Astrocyte of the spinal cord (primary cell): Measurements from ENCODE around the gene ZBTB21.

Experiments
- DNase-seq: peaks from one replicate; pipeline ENCODE4 v3.0.0; 2011; ENCODE audit warnings: low read depth, low spot score
- H3K4me3 ChIP-seq: 2 replicates; pipeline ENCODE4 v1.5.1; 2011; ENCODE audit warnings: low read depth, mild to moderate bottlenecking, low read length, moderate library complexity
- in situ Hi-C: cut with HindIII; loops from 2 replicates; pipeline ENCODE4 v1.10.0; 2017; ENCODE audit warnings: low sequenced_read_pairs
- TF ChIP-seq, protein P1 (sequence below): IDR thresholded peaks from 2 replicates; pipeline ENCODE4 v1.5.1; 2012; ENCODE audit warnings: low read depth, mild to moderate bottlenecking, low read length, inconsistent platforms

The ZBTB21 gene

DNA sequence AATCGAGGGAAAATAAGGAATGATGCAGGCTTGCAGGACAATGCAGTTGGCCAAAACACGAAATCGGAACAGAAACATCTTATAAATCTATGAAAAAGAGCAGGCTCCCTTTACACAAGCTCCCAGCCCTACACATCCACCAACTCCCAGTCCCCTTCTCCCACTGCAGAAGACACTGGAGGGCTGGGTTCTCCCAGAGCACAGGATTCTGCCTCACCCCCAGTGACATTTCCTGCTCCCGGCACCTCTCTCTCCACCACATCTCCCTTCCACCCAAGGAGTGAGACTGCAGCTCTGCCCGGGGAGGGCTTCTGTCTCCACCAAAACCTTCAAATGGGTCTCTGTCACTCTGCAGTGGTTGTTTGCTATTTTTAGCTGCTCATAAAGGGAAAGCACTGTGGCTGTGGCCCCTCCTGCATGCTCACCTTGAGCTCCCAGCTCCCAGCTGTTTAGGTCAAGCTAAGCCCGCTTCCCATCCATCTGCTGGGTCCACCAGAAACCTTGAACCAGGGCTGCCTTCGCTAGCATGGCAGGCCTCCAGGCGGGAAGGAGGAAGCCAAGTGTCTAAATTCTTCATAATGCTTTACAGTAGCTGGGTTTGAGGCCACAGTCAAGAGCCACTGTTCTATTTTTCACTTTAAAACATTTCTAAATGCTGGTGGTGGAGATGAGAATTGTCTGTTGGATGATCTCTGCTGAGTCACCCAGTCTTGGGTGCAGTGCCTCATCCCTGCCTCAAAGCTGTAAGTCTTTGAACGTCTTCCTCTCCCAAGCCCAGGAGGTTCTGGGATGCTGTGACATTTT is 53.0 kb downstream of the ZBTB21 start:
- no peak overlapping the region for H3K4me3 ChIP-seq
- in situ Hi-C loops, result no loop called here
- TF ChIP-seq, protein P1, sequence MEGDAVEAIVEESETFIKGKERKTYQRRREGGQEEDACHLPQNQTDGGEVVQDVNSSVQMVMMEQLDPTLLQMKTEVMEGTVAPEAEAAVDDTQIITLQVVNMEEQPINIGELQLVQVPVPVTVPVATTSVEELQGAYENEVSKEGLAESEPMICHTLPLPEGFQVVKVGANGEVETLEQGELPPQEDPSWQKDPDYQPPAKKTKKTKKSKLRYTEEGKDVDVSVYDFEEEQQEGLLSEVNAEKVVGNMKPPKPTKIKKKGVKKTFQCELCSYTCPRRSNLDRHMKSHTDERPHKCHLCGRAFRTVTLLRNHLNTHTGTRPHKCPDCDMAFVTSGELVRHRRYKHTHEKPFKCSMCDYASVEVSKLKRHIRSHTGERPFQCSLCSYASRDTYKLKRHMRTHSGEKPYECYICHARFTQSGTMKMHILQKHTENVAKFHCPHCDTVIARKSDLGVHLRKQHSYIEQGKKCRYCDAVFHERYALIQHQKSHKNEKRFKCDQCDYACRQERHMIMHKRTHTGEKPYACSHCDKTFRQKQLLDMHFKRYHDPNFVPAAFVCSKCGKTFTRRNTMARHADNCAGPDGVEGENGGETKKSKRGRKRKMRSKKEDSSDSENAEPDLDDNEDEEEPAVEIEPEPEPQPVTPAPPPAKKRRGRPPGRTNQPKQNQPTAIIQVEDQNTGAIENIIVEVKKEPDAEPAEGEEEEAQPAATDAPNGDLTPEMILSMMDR, result no peak
- DNase-seq, result peak; percentile 74

DNA sequence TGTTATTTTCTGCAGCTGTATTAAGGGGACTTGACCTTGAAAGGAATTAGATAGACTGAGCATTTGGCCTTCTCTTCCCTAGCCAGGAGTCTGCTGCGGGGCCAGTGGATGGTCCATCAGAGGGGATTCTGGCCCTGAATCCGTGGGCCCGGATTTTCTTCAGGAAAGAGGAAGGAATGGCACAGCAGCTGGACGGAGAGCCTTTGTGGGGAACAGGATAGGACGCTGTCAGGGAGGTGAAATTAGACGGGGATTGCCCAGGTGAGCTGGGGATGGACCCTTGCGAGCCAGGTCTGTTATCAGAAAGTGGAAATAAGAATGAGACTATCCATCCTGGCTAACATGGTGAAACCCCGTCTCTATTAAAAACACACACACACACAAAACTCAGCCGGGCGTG is 54.6 kb downstream of the ZBTB21 start:
- no peak overlapping the region for H3K4me3 ChIP-seq
- TF ChIP-seq, protein P1, result no peak
- in situ Hi-C loops, result no loop called here
- no peak for DNase-seq

DNA sequence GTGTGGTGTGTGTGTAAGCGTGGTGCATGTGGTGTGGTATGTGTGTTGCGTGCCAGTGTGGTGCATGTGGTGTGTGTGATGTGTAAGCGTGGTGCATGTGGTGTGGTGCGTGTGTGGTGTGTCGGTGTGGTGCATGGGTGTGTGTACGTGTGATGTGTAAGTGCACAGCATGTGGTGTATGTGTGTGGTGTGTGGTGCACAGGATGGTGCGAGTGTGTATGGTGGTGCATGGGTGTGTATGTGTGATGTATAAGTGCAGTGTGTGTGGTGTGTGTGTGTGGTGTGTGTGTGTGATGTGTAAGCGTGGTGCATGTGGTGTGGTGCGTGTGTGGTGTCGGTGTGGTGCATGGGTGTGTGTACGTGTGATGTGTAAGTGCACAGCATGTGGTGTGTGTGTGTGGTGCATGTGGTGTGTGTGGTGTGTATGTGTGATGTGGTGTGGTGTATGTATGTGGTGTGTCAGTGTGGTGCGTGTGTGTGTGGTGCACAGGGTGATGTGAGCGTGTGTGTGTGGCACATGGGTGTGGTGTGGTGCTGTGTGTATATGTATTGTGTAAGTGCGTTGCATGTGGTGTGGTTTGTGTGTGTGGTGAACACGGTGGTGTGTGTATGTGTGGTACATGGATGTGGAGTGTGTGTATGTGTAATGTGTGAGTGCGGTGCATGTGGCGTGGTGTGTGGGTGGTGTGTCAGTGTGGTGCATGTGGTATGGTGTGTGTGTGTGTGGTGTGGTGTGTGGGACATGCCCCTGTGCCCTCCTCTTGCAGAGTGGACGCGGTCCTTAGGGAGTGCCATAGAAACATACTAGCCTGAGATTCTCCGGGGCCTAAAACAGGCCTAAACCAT is 55.3 kb downstream of the ZBTB21 start:
- in situ Hi-C loops, result no loop called here
- no peak for DNase-seq
- TF ChIP-seq, protein P1, result no peak
- H3K4me3 ChIP-seq, result no peak overlapping the region

DNA sequence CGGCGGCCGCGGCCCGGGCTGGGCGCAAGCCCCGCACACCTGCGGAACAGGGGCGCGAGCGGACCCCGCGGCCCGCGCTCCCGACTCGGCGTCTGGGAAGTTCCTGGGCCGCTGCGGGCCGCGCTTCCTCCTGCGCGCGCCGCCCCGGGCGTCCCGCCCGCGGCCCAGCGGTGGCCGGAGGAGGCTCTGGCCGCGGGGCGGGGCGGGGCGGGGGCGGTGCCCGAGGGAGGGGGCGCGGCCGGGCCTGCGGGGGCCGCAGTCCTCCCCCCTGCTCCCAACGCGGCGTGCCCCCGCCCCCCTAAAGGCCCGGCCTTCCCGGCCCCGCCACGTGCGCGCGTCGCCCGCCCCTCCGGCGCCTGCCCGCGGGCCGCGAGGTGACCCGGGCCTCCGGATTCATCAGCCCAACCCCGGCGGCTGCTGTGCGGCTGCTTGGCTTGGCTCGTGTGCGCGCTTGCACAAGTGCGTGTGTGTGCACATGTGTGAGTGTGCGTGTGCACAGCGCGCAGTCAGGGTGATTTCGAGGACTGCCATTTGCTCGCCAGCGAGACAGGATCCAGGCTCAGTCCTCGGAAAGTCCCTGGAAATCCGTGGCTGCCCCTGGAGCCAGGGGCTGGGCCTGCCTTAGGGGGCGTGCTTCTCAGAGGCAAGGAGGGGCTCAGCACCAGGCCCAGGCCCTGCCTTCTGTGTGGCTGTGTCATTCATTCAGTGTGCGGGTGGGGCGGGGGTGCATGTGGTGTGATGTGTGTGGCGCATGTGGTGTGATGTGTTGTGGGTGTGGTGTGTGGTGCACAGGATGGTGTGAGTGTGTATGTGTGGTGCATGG is 56.1 kb downstream of the ZBTB21 start, which contains the start of gene C2CD2:
Gene C2CD2, minus strand, starts transcription at position 188 of the 823 bp plus-strand sequence. CDS start 370 bp downstream, outside the sequence.
- peak within 1 kb of the TSS; percentile 64 for H3K4me3 ChIP-seq
- TF ChIP-seq, protein P1, result peak; percentile 15
- peak; percentile 59 for DNase-seq
- in situ Hi-C loops, result no loop called here

DNA sequence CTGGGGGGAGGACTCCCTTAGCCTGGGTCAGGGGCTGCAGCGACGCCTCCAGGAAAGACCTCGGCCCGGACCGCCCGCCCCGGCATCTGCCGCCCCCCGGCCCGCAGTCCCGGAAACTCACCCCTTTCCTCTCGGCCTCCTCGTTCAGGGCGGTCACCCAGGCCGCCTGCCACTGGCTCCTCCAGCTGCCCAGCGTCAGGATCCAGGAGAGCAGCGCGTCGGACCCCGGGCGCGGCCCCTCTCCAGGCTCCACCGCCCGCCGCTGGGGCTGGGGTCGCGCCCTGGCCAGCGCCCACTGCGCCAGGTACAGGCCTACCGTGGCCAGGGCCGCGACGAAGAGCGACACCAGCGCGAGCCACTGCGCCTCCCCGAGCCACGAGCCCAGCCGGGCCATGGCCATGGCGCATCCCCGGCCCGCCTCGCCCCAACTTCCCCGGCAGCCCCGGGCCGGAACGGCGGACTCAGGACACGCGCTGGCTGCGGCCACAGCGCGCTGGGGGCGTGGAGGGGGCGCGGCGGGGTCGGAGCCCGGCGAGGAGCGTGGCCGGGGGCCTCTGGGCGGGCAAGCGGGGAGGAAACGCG is 56.8 kb downstream of the ZBTB21 start:
- H3K4me3 ChIP-seq, result peak overlapping the region; percentile 64
- TF ChIP-seq, protein P1, result no peak
- in situ Hi-C loops, result no loop called here
- DNase-seq, result no peak
